ENCODE results near the gene MYL7.

The MYL7 gene, protein sequence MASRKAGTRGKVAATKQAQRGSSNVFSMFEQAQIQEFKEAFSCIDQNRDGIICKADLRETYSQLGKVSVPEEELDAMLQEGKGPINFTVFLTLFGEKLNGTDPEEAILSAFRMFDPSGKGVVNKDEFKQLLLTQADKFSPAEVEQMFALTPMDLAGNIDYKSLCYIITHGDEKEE

DNA sequence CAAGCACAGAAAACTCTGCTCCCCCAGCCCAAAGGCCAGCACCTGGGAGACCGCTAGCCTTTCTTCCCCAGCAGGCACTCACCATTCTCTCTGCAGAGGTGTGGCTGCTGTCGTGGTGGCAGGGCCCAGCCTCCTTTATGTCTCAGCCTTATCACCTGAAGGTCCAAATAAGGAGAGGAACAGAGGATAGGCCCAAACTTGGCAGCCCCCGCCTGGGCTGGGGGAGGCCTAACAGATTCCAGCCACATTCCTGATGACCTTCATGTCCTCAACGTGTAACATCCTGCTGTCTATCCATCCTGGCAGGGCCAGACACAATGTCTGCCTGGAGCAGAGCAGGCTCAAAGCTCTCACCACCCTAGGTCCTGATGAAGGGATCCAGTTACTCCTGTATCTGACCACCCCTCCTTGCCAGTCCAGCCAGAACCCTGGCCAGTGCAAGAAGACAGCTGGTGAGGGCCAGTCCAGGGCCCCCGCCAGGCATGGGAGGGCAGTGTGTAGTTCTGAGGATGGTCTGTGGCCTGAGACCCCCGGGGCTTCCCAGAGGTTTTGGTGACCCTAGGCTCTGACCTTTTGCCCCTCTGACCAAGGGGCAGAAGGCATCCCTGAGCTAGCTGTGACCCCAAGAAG, at the start of gene MYL7:
Gene MYL7 (minus strand): TSS at position 112 of the 630 bp plus-strand sequence. CDS start 27 bp downstream, at position 85.
- H3K36me3 ChIP-seq (ENCODE audit: insufficient read depth, insufficient read length, low read length): peaks cover 5% of the 10 kb centered on the region
- H3K4me3 ChIP-seq (ENCODE audit: insufficient read length, low read depth): no peak within 1 kb of the TSS
- H3K4me1 ChIP-seq (ENCODE audit: insufficient read depth, insufficient read length): peaks cover 14% of the 10 kb centered on the region
- no peak for DNase-seq (ENCODE audit: low read depth, low spot score)
- peaks cover 24% of the 10 kb centered on the region for H3K27me3 ChIP-seq (ENCODE audit: insufficient read depth, insufficient read length)
- no peaks in the 10 kb centered on the region for H3K9me3 ChIP-seq (ENCODE audit: insufficient read depth, low read length)
- H3K9ac ChIP-seq (ENCODE audit: insufficient read length, low read depth): no peak within 1 kb of the TSS
- no peak for TF ChIP-seq SUZ12 (IDR thresholded peaks at IDR 0.05; ENCODE audit: extremely low read depth, insufficient read depth, insufficient read length)
- TF ChIP-seq ZNF274 (IDR thresholded peaks at IDR 0.05; ENCODE audit: low read depth, low read length): no peak
- TF ChIP-seq YY1 (IDR thresholded peaks at IDR 0.05; ENCODE audit: insufficient read depth, insufficient read length): no peak

DNA sequence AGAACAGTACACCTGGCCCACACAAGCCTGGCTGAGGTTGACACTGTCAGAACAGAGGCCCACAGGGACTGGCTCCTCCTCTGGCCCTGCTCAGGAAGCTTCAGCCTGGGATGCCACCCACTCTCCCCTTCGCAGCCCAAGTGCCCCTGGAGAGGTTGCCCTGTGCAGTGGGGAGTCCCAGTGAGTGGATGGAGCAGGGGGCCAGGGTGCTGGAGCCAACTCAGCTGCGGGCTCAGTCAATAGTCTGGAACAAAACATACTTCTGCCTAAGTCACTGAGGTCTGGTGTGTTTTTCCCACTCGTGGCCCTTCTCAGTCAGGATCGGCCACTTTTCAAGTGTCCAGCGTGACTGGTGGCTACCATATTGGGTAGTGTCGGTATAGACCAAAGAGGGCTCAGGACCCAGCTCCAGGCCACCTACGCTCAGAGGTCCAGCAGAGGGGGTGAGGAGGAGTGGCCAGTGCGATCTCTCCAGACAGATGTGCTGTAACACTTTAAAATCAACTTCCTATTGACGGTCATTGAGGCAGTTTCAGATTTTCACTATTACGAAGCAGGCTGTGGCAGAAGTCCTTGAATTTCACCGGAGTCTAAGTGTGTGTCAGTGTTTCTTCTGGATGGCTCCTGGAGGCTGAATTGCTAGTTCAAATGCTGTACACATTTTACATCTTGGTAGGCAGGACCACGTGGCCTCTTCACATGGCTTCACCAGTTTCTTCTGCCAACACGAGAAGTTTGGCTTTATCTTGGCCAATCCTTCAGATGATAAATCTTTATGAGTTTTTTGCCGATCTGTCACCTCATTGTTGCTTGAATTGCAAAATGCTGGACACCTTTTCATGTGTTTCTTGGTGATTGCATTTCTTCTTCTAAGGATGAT, 49.1 kb upstream of the MYL7 start:
- Histone ChIP-seq H3K36me3 (ENCODE audit: insufficient read depth, insufficient read length, low read length) (no peaks in the 10 kb centered on the region), H3K9me3 (ENCODE audit: insufficient read depth, low read length) (no peaks in the 10 kb centered on the region), H3K4me1 (ENCODE audit: insufficient read depth, insufficient read length) (peaks cover 9% of the 10 kb centered on the region), H3K27me3 (ENCODE audit: insufficient read depth, insufficient read length) (no peaks in the 10 kb centered on the region), H3K4me3 (ENCODE audit: insufficient read length, low read depth) (no peak overlapping the region), H3K9ac (ENCODE audit: insufficient read length, low read depth) (no peak overlapping the region)
- DNase-seq (ENCODE audit: low read depth, low spot score): no peak
- TF ChIP-seq ZNF274 (IDR thresholded peaks at IDR 0.05; ENCODE audit: low read depth, low read length) (no peak), SUZ12 (IDR thresholded peaks at IDR 0.05; ENCODE audit: extremely low read depth, insufficient read depth, insufficient read length) (no peak), YY1 (IDR thresholded peaks at IDR 0.05; ENCODE audit: insufficient read depth, insufficient read length) (no peak)

DNA sequence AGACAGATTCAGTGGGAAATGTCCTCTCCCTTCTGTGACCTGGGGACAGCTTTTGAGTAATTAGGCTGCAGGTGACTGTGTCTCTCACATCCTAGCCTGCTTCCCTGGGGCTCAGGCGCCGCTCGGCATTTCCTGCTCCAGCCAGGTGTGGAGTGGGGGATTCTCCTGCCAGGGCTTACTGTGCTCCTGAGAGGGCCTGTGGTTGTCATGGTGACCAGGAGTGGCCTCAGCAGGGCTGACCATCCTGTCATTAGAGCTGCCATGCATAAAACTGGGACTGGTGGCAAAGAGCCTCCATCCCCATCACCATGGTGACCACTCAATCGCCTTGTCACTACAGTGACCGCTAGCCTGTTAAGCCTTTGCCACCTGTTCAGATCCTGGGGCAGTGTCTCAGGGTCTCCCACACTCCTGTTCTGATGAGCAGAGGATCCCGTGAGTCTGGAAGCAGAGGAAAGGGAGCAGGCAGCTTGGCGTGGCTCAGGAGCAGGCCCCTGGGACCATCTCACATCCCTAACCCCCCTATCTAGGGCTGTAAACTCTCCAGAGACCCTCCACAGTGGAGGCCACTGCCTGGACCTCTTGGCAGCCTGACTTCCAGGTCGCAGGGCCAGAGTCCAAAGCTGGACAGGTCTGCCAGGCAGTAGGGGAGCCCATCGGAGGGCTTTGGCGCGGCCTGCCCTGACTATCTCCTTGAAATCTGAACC, 48.3 kb upstream of the MYL7 start, which contains the start of gene GCK:
Gene GCK (minus strand): TSS at position 154 of the 707 bp plus-strand sequence. CDS start 486 bp downstream, outside the sequence.
- no peaks in the 10 kb centered on the region for H3K36me3 ChIP-seq (ENCODE audit: insufficient read depth, insufficient read length, low read length)
- peaks cover 10% of the 10 kb centered on the region for H3K4me1 ChIP-seq (ENCODE audit: insufficient read depth, insufficient read length)
- H3K4me3 ChIP-seq (ENCODE audit: insufficient read length, low read depth): no peak within 1 kb of the TSS
- TF ChIP-seq SUZ12 (IDR thresholded peaks at IDR 0.05; ENCODE audit: extremely low read depth, insufficient read depth, insufficient read length) (no peak), ZNF274 (IDR thresholded peaks at IDR 0.05; ENCODE audit: low read depth, low read length) (no peak), YY1 (IDR thresholded peaks at IDR 0.05; ENCODE audit: insufficient read depth, insufficient read length) (no peak)
- H3K9me3 ChIP-seq (ENCODE audit: insufficient read depth, low read length): no peaks in the 10 kb centered on the region
- DNase-seq (ENCODE audit: low read depth, low spot score): no peak
- no peak within 1 kb of the TSS for H3K9ac ChIP-seq (ENCODE audit: insufficient read length, low read depth)
- no peaks in the 10 kb centered on the region for H3K27me3 ChIP-seq (ENCODE audit: insufficient read depth, insufficient read length)

- Histone ChIP-seq H3K36me3 (ENCODE audit: insufficient read depth, insufficient read length, low read length) (no peaks in the 10 kb centered on the region), H3K4me1 (ENCODE audit: insufficient read depth, insufficient read length) (peaks cover 13% of the 10 kb centered on the region), H3K9me3 (ENCODE audit: insufficient read depth, low read length) (no peaks in the 10 kb centered on the region), H3K27me3 (ENCODE audit: insufficient read depth, insufficient read length) (no peaks in the 10 kb centered on the region), H3K4me3 (ENCODE audit: insufficient read length, low read depth) (no peak overlapping the region), H3K9ac (ENCODE audit: insufficient read length, low read depth) (no peak overlapping the region)
- TF ChIP-seq ZNF274 (IDR thresholded peaks at IDR 0.05; ENCODE audit: low read depth, low read length) (no peak), YY1 (IDR thresholded peaks at IDR 0.05; ENCODE audit: insufficient read depth, insufficient read length) (no peak), SUZ12 (IDR thresholded peaks at IDR 0.05; ENCODE audit: extremely low read depth, insufficient read depth, insufficient read length) (no peak)
- no peak for DNase-seq (ENCODE audit: low read depth, low spot score)
Measured at GRCh38 chr7:44188480-44189225, 47.5 kb upstream of the MYL7 start.

DNA sequence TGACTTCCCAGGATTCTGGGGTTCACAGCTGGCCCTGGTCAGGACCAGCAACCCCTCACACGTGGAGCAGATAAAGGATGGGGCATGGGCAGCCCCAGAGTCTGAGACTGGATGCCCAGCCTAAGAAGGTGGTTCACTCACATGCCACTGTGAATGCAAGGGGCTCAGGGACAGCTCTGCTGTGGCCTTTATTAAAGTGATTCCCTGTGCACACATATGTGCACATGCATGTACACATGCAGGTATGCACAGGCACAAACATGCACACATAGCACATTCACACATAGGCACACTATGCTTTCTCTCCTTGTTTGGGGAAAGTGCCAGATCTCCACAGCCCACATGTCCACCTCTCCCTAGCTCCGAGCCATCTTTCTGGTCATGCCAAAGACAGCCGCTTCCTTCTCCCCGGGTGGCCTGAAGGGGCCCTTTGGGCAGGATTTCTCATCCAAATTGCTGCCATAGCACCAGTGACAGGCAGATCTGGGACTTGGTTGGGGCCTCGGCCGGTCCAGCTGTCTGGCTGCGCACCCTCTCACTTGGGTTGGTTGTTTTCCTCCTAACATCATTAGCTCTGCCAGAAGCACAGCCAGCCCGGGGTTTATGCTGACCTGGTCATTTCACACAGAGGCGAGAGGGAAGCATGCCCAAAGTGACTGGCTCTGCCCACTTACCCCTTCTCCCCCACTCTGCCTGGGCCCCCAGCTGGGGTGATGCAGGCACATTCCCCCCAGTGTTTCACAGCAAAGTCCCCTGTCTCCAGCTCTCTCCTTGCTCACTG, 46.7 kb upstream of the MYL7 start:
- TF ChIP-seq YY1 (IDR thresholded peaks at IDR 0.05; ENCODE audit: insufficient read depth, insufficient read length) (no peak), SUZ12 (IDR thresholded peaks at IDR 0.05; ENCODE audit: extremely low read depth, insufficient read depth, insufficient read length) (no peak), ZNF274 (IDR thresholded peaks at IDR 0.05; ENCODE audit: low read depth, low read length) (no peak)

GRCh38 chr7:44186736-44187135, 45.6 kb upstream of the MYL7 start:
- Histone ChIP-seq H3K27me3 (ENCODE audit: insufficient read depth, insufficient read length) (no peaks in the 10 kb centered on the region), H3K4me1 (ENCODE audit: insufficient read depth, insufficient read length) (peaks cover 13% of the 10 kb centered on the region), H3K4me3 (ENCODE audit: insufficient read length, low read depth) (no peak overlapping the region), H3K9me3 (ENCODE audit: insufficient read depth, low read length) (peaks cover 15% of the 10 kb centered on the region; the same call in 1 of the 2 replicates), H3K9ac (ENCODE audit: insufficient read length, low read depth) (no peak overlapping the region), H3K36me3 (ENCODE audit: insufficient read depth, insufficient read length, low read length) (no peaks in the 10 kb centered on the region)
- TF ChIP-seq ZNF274 (IDR thresholded peaks at IDR 0.05; ENCODE audit: low read depth, low read length) (no peak), YY1 (IDR thresholded peaks at IDR 0.05; ENCODE audit: insufficient read depth, insufficient read length) (no peak), SUZ12 (IDR thresholded peaks at IDR 0.05; ENCODE audit: extremely low read depth, insufficient read depth, insufficient read length) (no peak)
- DNase-seq (ENCODE audit: low read depth, low spot score): no peak

More for the DNA sequence above, 46.7 kb upstream of the MYL7 start:
- Histone ChIP-seq H3K9ac (ENCODE audit: insufficient read length, low read depth) (no peak overlapping the region), H3K36me3 (ENCODE audit: insufficient read depth, insufficient read length, low read length) (no peaks in the 10 kb centered on the region), H3K4me3 (ENCODE audit: insufficient read length, low read depth) (no peak overlapping the region), H3K9me3 (ENCODE audit: insufficient read depth, low read length) (peaks cover 4% of the 10 kb centered on the region; the same call in 1 of the 2 replicates), H3K27me3 (ENCODE audit: insufficient read depth, insufficient read length) (no peaks in the 10 kb centered on the region), H3K4me1 (ENCODE audit: insufficient read depth, insufficient read length) (peaks cover 13% of the 10 kb centered on the region)
- DNase-seq (ENCODE audit: low read depth, low spot score): no peak
